DOHH2 (cell line): ENCODE data around the gene CYB5A.

ENCODE experiments used
- H3F3A ChIP-seq: fragments of 200-600 bp; sonication (generic), shearing (Covaris generic); 2 replicates; pipeline ENCODE4 v1.6.0; 2016; ENCODE audit warnings: antibody characterized with exemption, mild to moderate bottlenecking; ENCODE audit not compliant: control insufficient read depth, insufficient read depth
- H3K27ac ChIP-seq: fragments of 200-600 bp; sonication (generic); 2 replicates; pipeline ENCODE4 v1.5.1; 2014; ENCODE audit warnings: low read depth, mild to moderate bottlenecking, low read length, moderate library complexity
- H3K27me3 ChIP-seq: fragments of 200-600 bp; sonication (generic); 2 replicates; pipeline ENCODE4 v1.6.1; 2014; ENCODE audit warnings: mild to moderate bottlenecking, low read length, mixed read lengths; ENCODE audit not compliant: control insufficient read depth
- H3K36me3 ChIP-seq: fragments of 200-600 bp; sonication (generic); 2 replicates; pipeline ENCODE4 v1.6.1; 2014; ENCODE audit warnings: mild to moderate bottlenecking, low read length, moderate library complexity, mixed read lengths; ENCODE audit not compliant: control insufficient read depth
- H3K4me1 ChIP-seq: fragments of 200-600 bp; sonication (generic); 2 replicates; pipeline ENCODE4 v1.6.1; 2014; ENCODE audit warnings: mild to moderate bottlenecking, low read length, mixed read lengths; ENCODE audit not compliant: control insufficient read depth
- H3K4me2 ChIP-seq: fragments of 200-600 bp; sonication (generic); 2 replicates; pipeline ENCODE4 v1.6.0; 2014; ENCODE audit warnings: mild to moderate bottlenecking, low read length, moderate library complexity
- H3K4me3 ChIP-seq: fragments of 200-600 bp; sonication (generic); 2 replicates; pipeline ENCODE4 v1.5.1; 2014; ENCODE audit warnings: mild to moderate bottlenecking, low read length, mixed read lengths
- H3K79me2 ChIP-seq: fragments of 200-600 bp; sonication (generic); 2 replicates; pipeline ENCODE4 v1.6.1; 2014; ENCODE audit warnings: mild to moderate bottlenecking, low read length, mixed read lengths; ENCODE audit not compliant: control insufficient read depth
- H3K9me2 ChIP-seq: fragments of 200-600 bp; sonication (generic); replicated peaks from 2 replicates; pipeline ENCODE4 v1.6.1; 2014; ENCODE audit warnings: mild to moderate bottlenecking, low read length, mixed read lengths; ENCODE audit not compliant: control insufficient read depth
- H3K9me3 ChIP-seq: fragments of 200-600 bp; sonication (generic); 2 replicates; pipeline ENCODE4 v1.6.1; 2014; ENCODE audit warnings: antibody characterized with exemption, low read length, mixed read lengths; ENCODE audit not compliant: control insufficient read depth, insufficient read depth
- H4K20me1 ChIP-seq: fragments of 200-600 bp; sonication (generic); 2 replicates; pipeline ENCODE4 v1.6.0; 2014; ENCODE audit warnings: low read depth, mild to moderate bottlenecking, antibody characterized with exemption, low read length, moderate library complexity; ENCODE audit not compliant: control insufficient read depth, insufficient read depth
- EZH2phosphoT487 ChIP-seq: fragments of 200-600 bp; sonication (generic); IDR thresholded peaks from 2 replicates; pipeline ENCODE4 v1.6.1; 2017; ENCODE audit warnings: borderline replicate concordance, mild to moderate bottlenecking, antibody characterized with exemption, low read length, moderate library complexity, mixed read lengths
- TF ChIP-seq, protein P1 (sequence below): fragments of 200-600 bp; sonication (generic); IDR thresholded peaks from one replicate; pipeline ENCODE4 v1.5.1; 2014; ENCODE audit warnings: antibody characterized with exemption, mild to moderate bottlenecking, low read depth, low read length; ENCODE audit not compliant: poor library complexity, severe bottlenecking

CYB5A gene

DNA sequence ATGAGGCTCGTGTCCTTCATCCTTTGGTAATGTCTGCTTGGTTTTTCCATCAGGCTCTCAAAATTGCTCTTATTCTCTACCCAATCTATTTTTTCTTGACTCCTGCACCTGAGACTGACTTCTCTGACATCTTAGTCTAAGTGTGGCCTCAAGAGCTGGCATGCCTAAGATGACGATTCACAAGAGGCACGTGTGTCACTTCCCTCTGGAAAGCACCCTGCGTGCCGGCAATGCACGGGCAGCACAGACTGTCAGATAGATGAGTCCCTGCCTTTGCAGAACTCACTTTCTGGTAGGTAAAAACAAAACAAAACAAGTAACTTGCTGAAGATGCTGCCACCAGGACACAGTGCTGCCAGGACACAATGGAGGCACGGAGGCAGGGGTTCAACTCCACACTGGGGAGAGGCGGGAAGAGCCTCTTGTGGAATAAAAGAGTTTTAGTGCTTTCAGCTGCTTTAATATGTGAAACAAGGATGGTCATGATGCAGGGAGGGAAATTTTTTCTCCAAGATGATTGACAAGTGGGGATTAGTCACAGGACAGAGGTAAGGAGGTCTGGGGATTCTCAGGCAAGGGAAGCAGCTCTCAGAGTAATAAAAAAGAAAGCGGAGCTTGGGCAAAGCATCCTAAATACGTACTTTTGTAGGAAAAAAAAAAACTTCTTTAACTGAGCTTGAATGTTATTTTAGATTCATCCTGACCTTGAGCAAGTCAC lies 27.3 kb downstream of the CYB5A start:
- no peak overlapping the region for H3K4me2 ChIP-seq
- H3K9me2 ChIP-seq, result no peaks in the 10 kb centered on the region
- no peak overlapping the region for H3K27ac ChIP-seq
- no peaks in the 10 kb centered on the region for H3K36me3 ChIP-seq
- H3K9me3 ChIP-seq, result no peaks in the 10 kb centered on the region
- TF ChIP-seq, protein P1, sequence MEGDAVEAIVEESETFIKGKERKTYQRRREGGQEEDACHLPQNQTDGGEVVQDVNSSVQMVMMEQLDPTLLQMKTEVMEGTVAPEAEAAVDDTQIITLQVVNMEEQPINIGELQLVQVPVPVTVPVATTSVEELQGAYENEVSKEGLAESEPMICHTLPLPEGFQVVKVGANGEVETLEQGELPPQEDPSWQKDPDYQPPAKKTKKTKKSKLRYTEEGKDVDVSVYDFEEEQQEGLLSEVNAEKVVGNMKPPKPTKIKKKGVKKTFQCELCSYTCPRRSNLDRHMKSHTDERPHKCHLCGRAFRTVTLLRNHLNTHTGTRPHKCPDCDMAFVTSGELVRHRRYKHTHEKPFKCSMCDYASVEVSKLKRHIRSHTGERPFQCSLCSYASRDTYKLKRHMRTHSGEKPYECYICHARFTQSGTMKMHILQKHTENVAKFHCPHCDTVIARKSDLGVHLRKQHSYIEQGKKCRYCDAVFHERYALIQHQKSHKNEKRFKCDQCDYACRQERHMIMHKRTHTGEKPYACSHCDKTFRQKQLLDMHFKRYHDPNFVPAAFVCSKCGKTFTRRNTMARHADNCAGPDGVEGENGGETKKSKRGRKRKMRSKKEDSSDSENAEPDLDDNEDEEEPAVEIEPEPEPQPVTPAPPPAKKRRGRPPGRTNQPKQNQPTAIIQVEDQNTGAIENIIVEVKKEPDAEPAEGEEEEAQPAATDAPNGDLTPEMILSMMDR, result no peak
- no peak for TF ChIP-seq EZH2phosphoT487
- no peaks in the 10 kb centered on the region for H4K20me1 ChIP-seq
- H3K4me3 ChIP-seq, result no peak overlapping the region
- no peaks in the 10 kb centered on the region for H3K27me3 ChIP-seq
- H3K79me2 ChIP-seq, result no peaks in the 10 kb centered on the region
- no peaks in the 10 kb centered on the region for H3F3A ChIP-seq
- no peaks in the 10 kb centered on the region for H3K4me1 ChIP-seq

DNA sequence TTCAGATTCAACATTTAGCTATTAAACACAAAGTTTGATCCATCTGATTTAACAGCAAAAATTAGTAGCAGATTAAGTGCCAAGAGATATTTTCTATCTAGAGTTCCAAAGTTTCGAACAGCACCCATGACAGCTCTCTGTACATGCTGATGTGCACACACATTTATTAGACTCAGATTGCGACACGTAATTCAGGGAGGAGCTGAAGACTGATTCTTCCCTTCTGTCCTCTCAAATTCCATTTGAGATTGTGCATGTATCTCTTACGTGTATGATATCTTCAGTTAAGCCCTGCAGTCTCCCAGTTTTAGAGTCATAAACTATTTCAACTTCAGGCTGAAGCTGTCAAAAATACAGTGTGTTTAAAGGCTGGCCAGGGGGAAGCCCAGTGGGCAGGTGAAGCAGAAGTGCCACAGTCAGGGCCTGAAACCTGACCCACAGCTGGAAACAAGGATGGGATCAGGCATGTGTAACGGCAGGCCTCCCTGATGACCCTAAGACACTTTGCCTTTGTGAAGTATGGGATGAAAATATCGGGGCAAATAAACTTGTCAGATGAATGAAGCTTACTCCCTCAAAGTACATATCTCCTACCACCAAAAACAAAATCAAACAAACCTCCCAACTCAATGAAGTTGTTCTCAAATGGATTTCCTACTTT lies 30.6 kb downstream of the CYB5A start:
- Histone ChIP-seq H3K9me2 (no peaks in the 10 kb centered on the region), H3K36me3 (no peaks in the 10 kb centered on the region), H3K27ac (no peak overlapping the region), H3K4me2 (no peak overlapping the region), H3K4me3 (no peak overlapping the region), H4K20me1 (no peaks in the 10 kb centered on the region), H3K79me2 (no peaks in the 10 kb centered on the region), H3K4me1 (no peaks in the 10 kb centered on the region), H3F3A (no peaks in the 10 kb centered on the region), H3K27me3 (no peaks in the 10 kb centered on the region), H3K9me3 (no peaks in the 10 kb centered on the region)
- TF ChIP-seq, protein P1, result no peak
- TF ChIP-seq EZH2phosphoT487, result no peak

DNA sequence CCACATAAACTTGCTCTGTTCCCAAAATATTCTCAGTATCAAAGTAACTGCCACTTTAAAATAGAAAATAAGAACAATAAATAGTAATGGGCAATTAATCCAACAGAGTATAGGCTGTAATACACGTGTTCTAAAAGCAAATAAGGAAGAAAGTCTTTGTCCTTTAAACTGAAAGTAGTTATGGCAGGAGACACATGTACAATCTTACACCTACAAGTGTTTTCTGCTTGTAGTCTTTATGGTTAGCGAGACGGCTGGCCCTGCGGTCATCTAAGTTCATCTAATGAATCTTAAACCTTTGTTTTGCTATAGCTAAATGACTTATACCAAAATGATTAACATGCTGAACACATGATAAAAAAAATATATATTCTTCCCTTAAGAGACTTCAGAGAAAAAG lies 32.4 kb downstream of the CYB5A start:
- H3K4me3 ChIP-seq, result no peak overlapping the region
- no peaks in the 10 kb centered on the region for H3K9me2 ChIP-seq
- no peaks in the 10 kb centered on the region for H4K20me1 ChIP-seq
- no peak overlapping the region for H3K4me2 ChIP-seq
- TF ChIP-seq EZH2phosphoT487, result no peak
- TF ChIP-seq, protein P1, result no peak
- H3F3A ChIP-seq, result no peaks in the 10 kb centered on the region
- no peak overlapping the region for H3K27ac ChIP-seq
- no peaks in the 10 kb centered on the region for H3K9me3 ChIP-seq
- no peaks in the 10 kb centered on the region for H3K36me3 ChIP-seq
- no peaks in the 10 kb centered on the region for H3K27me3 ChIP-seq
- no peaks in the 10 kb centered on the region for H3K79me2 ChIP-seq
- H3K4me1 ChIP-seq, result no peaks in the 10 kb centered on the region
